HEK293T (cell line): ENCODE results near the gene GMDS.

Experiments used
- ELF4 ChIP-seq: fragments of 450-650 bp; IDR thresholded peaks from 2 replicates; pipeline ENCODE4 v1.6.1; 2017; ENCODE audit warnings: antibody characterized with exemption
- HDGF ChIP-seq: fragments of 450-650 bp; IDR thresholded peaks from 2 replicates; pipeline ENCODE4 v1.6.1; 2017; ENCODE audit warnings: antibody characterized with exemption, borderline replicate concordance
- L3MBTL2 ChIP-seq: fragments of 450-650 bp; conservative IDR thresholded peaks from 2 replicates; pipeline ENCODE4 v1.6.1; 2016; ENCODE audit warnings: mild to moderate bottlenecking
- LEF1 ChIP-seq: fragments of 450-650 bp; IDR thresholded peaks from 2 replicates; pipeline ENCODE4 v1.6.1; 2017; ENCODE audit warnings: mild to moderate bottlenecking, borderline replicate concordance
- NFRKB ChIP-seq: fragments of 450-650 bp; IDR thresholded peaks from 2 replicates; pipeline ENCODE4 v1.6.1; 2016; ENCODE audit warnings: mild to moderate bottlenecking, moderate library complexity
- SP1 ChIP-seq: fragments of 450-650 bp; IDR thresholded peaks from 2 replicates; pipeline ENCODE4 v1.6.1; 2017
- TARDBP ChIP-seq: fragments of 450-650 bp; IDR thresholded peaks from 2 replicates; pipeline ENCODE4 v1.6.1; 2016
- ZNF384 ChIP-seq: fragments of 450-650 bp; IDR thresholded peaks from 2 replicates; pipeline ENCODE4 v1.6.1; 2016

DNA sequence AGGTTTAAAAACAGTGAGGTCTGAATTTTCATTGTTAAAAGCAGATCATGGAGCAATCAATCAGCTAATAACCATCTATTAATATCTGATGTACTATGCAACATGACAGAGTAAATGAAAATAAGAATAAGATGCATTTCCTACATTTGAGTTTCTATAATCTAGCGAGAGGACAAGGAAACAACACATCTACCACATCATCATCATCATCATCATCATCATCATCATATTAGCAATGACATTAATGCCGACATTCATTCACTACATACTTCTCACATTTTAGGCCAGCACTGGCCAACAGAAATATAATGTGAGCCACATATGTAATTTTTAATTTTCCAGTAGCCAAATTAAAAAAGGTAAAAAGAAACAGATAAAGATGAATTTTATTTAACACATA is 110.0 kb downstream of the GMDS start:
- no peak for TF ChIP-seq LEF1
- TF ChIP-seq NFRKB = no peak
- TF ChIP-seq HDGF = no peak
- TF ChIP-seq ELF4 = no peak
- no peak for TF ChIP-seq L3MBTL2
- TF ChIP-seq SP1 = no peak
- TF ChIP-seq TARDBP = no peak
- no peak for TF ChIP-seq ZNF384
